Muscle layer of duodenum (tissue), 2 donors: ENCODE data around the gene NPR2.

Source experiments
- H3K27ac ChIP-seq: one replicate; pipeline ENCODE4 v1.7.0; 2013; ENCODE audit warnings: mild to moderate bottlenecking, low read length
- H3K27me3 ChIP-seq: one replicate; pipeline ENCODE4 v1.7.0; 2013; ENCODE audit warnings: low read depth, mild to moderate bottlenecking, control low read depth, low read length
- H3K36me3 ChIP-seq, 2 donors: one replicate each; pipeline ENCODE4 v1.7.0; 2013; ENCODE audit warnings: low read length in 2 of 2, control low read depth in 1 of 2, mild to moderate bottlenecking in 1 of 2; ENCODE audit not compliant: insufficient read depth in 2 of 2, control insufficient read depth in 1 of 2
- H3K4me1 ChIP-seq, 2 donors: one replicate each; pipeline ENCODE4 v1.7.0; 2013; ENCODE audit warnings: low read length in 2 of 2, mild to moderate bottlenecking in 2 of 2, control low read depth in 1 of 2, moderate library complexity in 1 of 2; ENCODE audit not compliant: insufficient read depth in 2 of 2, control insufficient read depth in 1 of 2
- H3K4me3 ChIP-seq, 2 donors: one replicate each; pipeline ENCODE4 v1.7.0; 2013; ENCODE audit warnings: low read length in 2 of 2, low read depth in 1 of 2, mild to moderate bottlenecking in 1 of 2
- H3K9me3 ChIP-seq, 2 donors: one replicate each; pipeline ENCODE4 v1.7.0; 2013; ENCODE audit warnings: low read length in 2 of 2, control low read depth in 1 of 2, mild to moderate bottlenecking in 1 of 2; ENCODE audit not compliant: control insufficient read depth in 1 of 2
- donor health status: healthy.

The NPR2 gene

DNA sequence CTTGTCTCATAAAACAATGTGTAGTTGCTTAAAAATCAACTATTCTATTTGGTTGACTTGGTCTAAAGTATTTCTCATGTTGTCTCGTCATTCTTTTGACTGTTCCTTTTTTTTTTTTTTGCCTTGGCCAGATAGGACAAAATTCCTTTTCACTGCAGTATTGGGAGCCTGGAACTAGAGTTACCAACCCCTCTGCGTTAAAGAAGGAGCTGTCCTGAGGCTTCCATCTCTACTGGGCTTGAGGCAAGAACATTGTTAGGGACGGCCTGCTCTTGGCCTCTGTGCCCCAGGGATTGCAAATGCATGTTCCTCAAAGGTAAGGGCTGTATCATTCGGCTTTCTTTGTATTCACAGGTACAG, 1.4 kb upstream of the NPR2 start:
- Histone ChIP-seq H3K9me3 (no peaks in the 10 kb centered on the region), H3K4me3 (no peak overlapping the region), H3K4me1 (peaks cover 0 to 29% of the 10 kb centered on the region in 2 donors), H3K36me3 (no peaks in the 10 kb centered on the region), H3K27me3 (no peaks in the 10 kb centered on the region), H3K27ac (no peak overlapping the region)

GRCh38 chr9:35790385-35791296, 750 bp upstream of the NPR2 start:
- peaks cover 0 to 31% of the 10 kb centered on the region in 2 donors for H3K4me1 ChIP-seq
- peak overlapping the region in 1 of 2 donors; percentile 38 for H3K4me3 ChIP-seq
- peak overlapping the region; percentile 11 for H3K27ac ChIP-seq
- no peaks in the 10 kb centered on the region for H3K9me3 ChIP-seq
- no peaks in the 10 kb centered on the region for H3K36me3 ChIP-seq
- no peaks in the 10 kb centered on the region for H3K27me3 ChIP-seq

- H3K27ac ChIP-seq, result no peak overlapping the region
- peaks cover 0 to 31% of the 10 kb centered on the region in 2 donors for H3K4me1 ChIP-seq
These were observed 828 bp downstream of the NPR2 start for GRCh38 chr9:35792024-35792813.

GRCh38 chr9:35792826-35793225, 1.4 kb downstream of the NPR2 start:
- Histone ChIP-seq H3K27me3 (no peaks in the 10 kb centered on the region), H3K4me1 (peaks cover 0 to 31% of the 10 kb centered on the region in 2 donors), H3K27ac (no peak overlapping the region), H3K9me3 (no peaks in the 10 kb centered on the region), H3K4me3 (peak overlapping the region in 1 of 2 donors; percentile 56), H3K36me3 (no peaks in the 10 kb centered on the region)

More at GRCh38 chr9:35792024-35792813, 828 bp downstream of the NPR2 start:
- Histone ChIP-seq H3K36me3 (no peaks in the 10 kb centered on the region), H3K4me3 (peak overlapping the region in 1 of 2 donors; percentile 56), H3K27me3 (no peaks in the 10 kb centered on the region), H3K9me3 (no peaks in the 10 kb centered on the region)

- no peaks in the 10 kb centered on the region for H3K27me3 ChIP-seq
- no peaks in the 10 kb centered on the region for H3K36me3 ChIP-seq
- no peak overlapping the region for H3K27ac ChIP-seq
- H3K9me3 ChIP-seq, result no peaks in the 10 kb centered on the region
- peaks cover 0 to 31% of the 10 kb centered on the region in 2 donors for H3K4me1 ChIP-seq
- peak overlapping the region in 1 of 2 donors; percentile 56 for H3K4me3 ChIP-seq
These were observed 2.1 kb downstream of the NPR2 start for GRCh38 chr9:35793461-35793860.

- Histone ChIP-seq H3K27me3 (no peaks in the 10 kb centered on the region), H3K4me3 (no peak overlapping the region), H3K36me3 (peaks cover 6 to 14% of the 10 kb centered on the region in 2 donors), H3K9me3 (no peaks in the 10 kb centered on the region), H3K27ac (no peak overlapping the region), H3K4me1 (peaks cover 0 to 29% of the 10 kb centered on the region in 2 donors)
These were observed 4.3 kb downstream of the NPR2 start for GRCh38 chr9:35795695-35796094.

DNA sequence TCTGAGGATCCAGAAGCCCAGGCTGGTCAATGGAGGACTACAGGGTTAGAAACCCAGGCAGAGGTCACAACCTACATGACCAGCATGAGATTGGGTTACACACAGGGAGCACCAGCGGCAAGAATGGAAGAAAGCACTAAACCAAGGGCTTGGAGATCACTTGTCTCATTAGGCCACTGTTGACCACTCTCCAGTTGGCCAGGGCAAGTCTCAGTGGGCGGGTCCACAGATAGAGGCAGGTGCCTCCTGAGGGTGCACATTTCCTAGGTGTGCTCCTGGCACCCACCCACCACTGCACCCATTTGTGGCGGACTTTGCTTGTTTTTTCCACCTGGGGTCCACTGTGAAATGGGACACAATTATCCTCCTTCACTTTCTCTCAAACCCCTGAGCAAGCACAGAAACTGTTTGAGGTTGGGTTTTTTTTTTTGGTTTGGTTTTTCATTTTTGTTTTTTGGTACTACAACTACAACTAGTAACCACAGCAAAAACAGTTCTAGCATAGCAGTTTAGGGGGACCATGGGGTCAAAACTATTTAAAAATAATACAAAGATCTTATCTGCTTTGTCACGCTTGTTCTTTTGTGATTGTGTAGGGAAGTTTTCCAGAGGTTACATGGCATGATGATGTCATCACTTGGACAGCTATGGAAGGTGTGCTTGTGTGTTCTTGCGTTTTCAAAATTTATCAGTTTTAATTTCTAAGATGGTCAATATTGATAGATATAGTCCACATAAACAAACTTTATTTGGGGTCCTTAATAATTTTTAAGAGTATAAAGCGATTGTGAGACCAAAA, 6.1 kb downstream of the NPR2 start:
- Histone ChIP-seq H3K27me3 (no peaks in the 10 kb centered on the region), H3K4me3 (no peak overlapping the region), H3K36me3 (peaks cover 22 to 31% of the 10 kb centered on the region in 2 donors), H3K4me1 (peaks cover 0 to 22% of the 10 kb centered on the region in 2 donors), H3K9me3 (no peaks in the 10 kb centered on the region), H3K27ac (no peak overlapping the region)

- Histone ChIP-seq H3K36me3 (peaks cover 25 to 41% of the 10 kb centered on the region in 2 donors), H3K4me1 (peaks cover 0 to 9% of the 10 kb centered on the region in 2 donors), H3K4me3 (no peak overlapping the region), H3K9me3 (no peaks in the 10 kb centered on the region), H3K27me3 (no peaks in the 10 kb centered on the region), H3K27ac (no peak overlapping the region)
These were observed 7.4 kb downstream of the NPR2 start for GRCh38 chr9:35798658-35799374.

DNA sequence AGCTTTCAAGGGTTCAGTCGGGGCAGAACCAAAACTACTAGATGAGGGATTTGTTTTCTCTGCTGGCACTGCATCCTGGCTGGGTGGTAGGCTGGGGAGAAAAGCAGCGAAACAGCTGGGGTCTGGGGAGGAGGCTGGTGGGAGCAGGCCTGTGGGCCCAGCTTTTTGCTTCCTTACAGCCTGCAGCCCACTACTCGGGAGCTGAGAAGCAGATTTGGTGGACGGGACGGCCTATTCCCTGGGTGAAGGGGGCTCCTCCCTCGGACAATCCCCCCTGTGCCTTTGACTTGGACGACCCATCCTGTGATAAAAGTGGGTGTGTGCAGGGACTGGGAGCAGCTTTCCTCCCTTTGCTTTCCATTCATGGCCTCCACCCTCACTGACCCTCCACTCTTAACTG, 9.1 kb downstream of the NPR2 start:
- Histone ChIP-seq H3K9me3 (no peaks in the 10 kb centered on the region), H3K27me3 (no peaks in the 10 kb centered on the region), H3K4me3 (no peak overlapping the region), H3K36me3 (peaks cover 30 to 46% of the 10 kb centered on the region in 2 donors), H3K27ac (no peak overlapping the region), H3K4me1 (no peaks in the 10 kb centered on the region)

- Histone ChIP-seq H3K27ac (no peak overlapping the region), H3K9me3 (no peaks in the 10 kb centered on the region), H3K27me3 (no peaks in the 10 kb centered on the region), H3K36me3 (peaks cover 39 to 56% of the 10 kb centered on the region in 2 donors), H3K4me1 (no peaks in the 10 kb centered on the region), H3K4me3 (no peak overlapping the region)
These were observed 10.1 kb downstream of the NPR2 start for GRCh38 chr9:35801328-35802128.
